Activated CD8-positive, alpha-beta T cell treated with anti-CD3 and anti-CD28 coated beads for 36 hours (primary cell): ENCODE data around the gene MYH15. TPM values are rescaled to one million over a fixed set of nuclear protein-coding genes. Genes with fewer than 3 reads are reported as not detected.

Source experiments
- ATAC-seq: fragments of 200-7000 bp; cut with Tn5 transposase; one replicate; pipeline ENCODE4 v1.10.0; 2021; ENCODE audit warnings: mild to moderate bottlenecking, moderate library complexity
- CTCF ChIA-PET: fragments of 350-600 bp; sonication (Branson Sonifier 250); formaldehyde crosslinking; loops from one replicate; lab custom pipeline; 2021; ENCODE audit warnings: antibody characterized with exemption; lab: Charles Lee
- POLR2A ChIA-PET: fragments of 350-600 bp; sonication (Branson Sonifier 250); formaldehyde crosslinking; loops from one replicate; lab custom pipeline; 2021; ENCODE audit warnings: antibody characterized with exemption; lab: Charles Lee
- DNase-seq: peaks from one replicate; pipeline ENCODE4 v3.0.0-alpha.2; 2020
- H3K27ac Mint-ChIP-seq: one replicate; pipeline ENCODE4 v1.8.0; 2021; ENCODE audit warnings: mild to moderate bottlenecking, mixed read lengths
- H3K27me3 Mint-ChIP-seq: one replicate; pipeline ENCODE4 v1.8.0; 2021; ENCODE audit warnings: mixed read lengths
- H3K36me3 Mint-ChIP-seq: one replicate; pipeline ENCODE4 v1.8.0; 2021; ENCODE audit warnings: low read depth, mixed read lengths
- H3K4me1 Mint-ChIP-seq: one replicate; pipeline ENCODE4 v1.8.0; 2021; ENCODE audit warnings: low read depth, mixed read lengths
- H3K4me3 Mint-ChIP-seq: one replicate; pipeline ENCODE4 v1.8.0; 2021; ENCODE audit warnings: mild to moderate bottlenecking, moderate library complexity, mixed read lengths
- H3K9me3 Mint-ChIP-seq: one replicate; pipeline ENCODE4 v1.8.0; 2021; ENCODE audit warnings: mixed read lengths
- intact Hi-C: fragments of 100-400 bp; cut with micrococcal nuclease; formaldehyde crosslinking; loops from one replicate; pipeline ENCODE4 v1.10.0; 2022
- total RNA-seq, 2 experiments: library from RNA; stranded (reverse); gene quantifications; one replicate each; pipeline ENCODE4 v1.2.3, GENCODE V29; 2021
- TF ChIP-seq, protein P1 (sequence below): fragments of 200-600 bp; IDR thresholded peaks from one replicate; pipeline ENCODE4 v1.8.0; 2022; ENCODE audit warnings: antibody characterized with exemption, mild to moderate bottlenecking

Gene MYH15
- under 1 TPM; 0.07 to 0.09 TPM for total RNA-seq

- ChIA-PET CTCF (no interaction called here), POLR2A (no interaction called here)
- DNase-seq (no peak), ATAC-seq (no peak)
- Mint-ChIP-seq H3K4me3 (no peak within 1 kb of the TSS), H3K27me3 (no peaks in the 10 kb centered on the region), H3K9me3 (no peaks in the 10 kb centered on the region), H3K36me3 (no peaks in the 10 kb centered on the region), H3K27ac (no peak within 1 kb of the TSS), H3K4me1 (no peaks in the 10 kb centered on the region)
- intact Hi-C loops: no loop called here
- TF ChIP-seq, protein P1, sequence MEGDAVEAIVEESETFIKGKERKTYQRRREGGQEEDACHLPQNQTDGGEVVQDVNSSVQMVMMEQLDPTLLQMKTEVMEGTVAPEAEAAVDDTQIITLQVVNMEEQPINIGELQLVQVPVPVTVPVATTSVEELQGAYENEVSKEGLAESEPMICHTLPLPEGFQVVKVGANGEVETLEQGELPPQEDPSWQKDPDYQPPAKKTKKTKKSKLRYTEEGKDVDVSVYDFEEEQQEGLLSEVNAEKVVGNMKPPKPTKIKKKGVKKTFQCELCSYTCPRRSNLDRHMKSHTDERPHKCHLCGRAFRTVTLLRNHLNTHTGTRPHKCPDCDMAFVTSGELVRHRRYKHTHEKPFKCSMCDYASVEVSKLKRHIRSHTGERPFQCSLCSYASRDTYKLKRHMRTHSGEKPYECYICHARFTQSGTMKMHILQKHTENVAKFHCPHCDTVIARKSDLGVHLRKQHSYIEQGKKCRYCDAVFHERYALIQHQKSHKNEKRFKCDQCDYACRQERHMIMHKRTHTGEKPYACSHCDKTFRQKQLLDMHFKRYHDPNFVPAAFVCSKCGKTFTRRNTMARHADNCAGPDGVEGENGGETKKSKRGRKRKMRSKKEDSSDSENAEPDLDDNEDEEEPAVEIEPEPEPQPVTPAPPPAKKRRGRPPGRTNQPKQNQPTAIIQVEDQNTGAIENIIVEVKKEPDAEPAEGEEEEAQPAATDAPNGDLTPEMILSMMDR: no peak
These were observed at the start of gene MYH15 for GRCh38 chr3:108510496-108510895. TSS of gene MYH15 (minus strand) at chr3:108510596. CDS start at chr3:108510530, 66 bp downstream.

GRCh38 chr3:108555966-108556581, 45.7 kb upstream of the MYH15 start:
- no peak for ATAC-seq
- ChIA-PET CTCF (interaction anchor here (1.7 kb wide), 2 partner anchors 12 to 22 kb away, joined by 4 read pairs; no protein-coding TSS in a partner anchor), POLR2A (interaction anchor here (0.7 kb wide), 1 partner anchor 240 kb away, joined by 3 read pairs; no protein-coding TSS in a partner anchor)
- H3K27me3 Mint-ChIP-seq: no peaks in the 10 kb centered on the region
- peaks cover 46% of the 10 kb centered on the region for H3K36me3 Mint-ChIP-seq
- H3K4me3 Mint-ChIP-seq: no peak overlapping the region
- no peaks in the 10 kb centered on the region for H3K4me1 Mint-ChIP-seq
- TF ChIP-seq, protein P1: no peak
- no peak for DNase-seq
- no peak overlapping the region for H3K27ac Mint-ChIP-seq
- intact Hi-C loops: no loop called here
- no peaks in the 10 kb centered on the region for H3K9me3 Mint-ChIP-seq

- no peak for ATAC-seq
- TF ChIP-seq, protein P1: no peak
- Mint-ChIP-seq H3K36me3 (peaks cover 41% of the 10 kb centered on the region), H3K27me3 (no peaks in the 10 kb centered on the region), H3K27ac (no peak overlapping the region), H3K9me3 (no peaks in the 10 kb centered on the region), H3K4me3 (no peak overlapping the region), H3K4me1 (no peaks in the 10 kb centered on the region)
- no peak for DNase-seq
- ChIA-PET POLR2A (interaction anchor here (1.3 kb wide), 1 partner anchor 34 kb away, joined by 4 read pairs; the partner anchor contains the start of gene CIP2A), CTCF (interaction anchor here (1.7 kb wide), 2 partner anchors 11 to 23 kb away, joined by 4 read pairs; no protein-coding TSS in a partner anchor)
- intact Hi-C loops: loop anchor here (5.0 kb wide), 1 partner anchor 68 kb away; no protein-coding TSS in a partner anchor
These were observed 44.6 kb upstream of the MYH15 start for GRCh38 chr3:108554913-108555571.

- H3K27me3 Mint-ChIP-seq: no peaks in the 10 kb centered on the region
- intact Hi-C loops: loop anchor here (5.0 kb wide), 1 partner anchor 67 kb away; no protein-coding TSS in a partner anchor
- CTCF ChIA-PET: interaction anchor here (1.2 to 3.3 kb wide), 5 partner anchors 9 to 65 kb away, joined by 3 to 19 read pairs (median 4); no protein-coding TSS in a partner anchor
- no peak for ATAC-seq
- no peak overlapping the region for H3K4me3 Mint-ChIP-seq
- no peak for DNase-seq
- peaks cover 40% of the 10 kb centered on the region for H3K36me3 Mint-ChIP-seq
- TF ChIP-seq, protein P1: no peak
- no peaks in the 10 kb centered on the region for H3K4me1 Mint-ChIP-seq
- no peak overlapping the region for H3K27ac Mint-ChIP-seq
- H3K9me3 Mint-ChIP-seq: no peaks in the 10 kb centered on the region
- POLR2A ChIA-PET: interaction anchor here (1.3 kb wide), 1 partner anchor 35 kb away, joined by 4 read pairs; the partner anchor contains the start of gene CIP2A
These were observed 43.8 kb upstream of the MYH15 start for GRCh38 chr3:108554229-108554628.
